Activated CD4-positive, alpha-beta T cell treated with anti-CD3 and anti-CD28 coated beads, Interleukin-2, amount 10 ng/mL, durations not matched to agents 24 days and 14 days (primary cell): ENCODE data around the gene RFX2. TPM values are rescaled to one million over a fixed set of nuclear protein-coding genes. Genes with fewer than 3 reads are reported as not detected.
"Not testable (repeated sequence)": the region's sequence is repeated elsewhere in the genome, so short reads cannot be mapped to it uniquely, and the experiment has no call there.

Experiments used
- DNase-seq: peaks from one replicate; pipeline ENCODE4 v3.0.0; 2022
- H3K27ac Mint-ChIP-seq: one replicate; pipeline ENCODE4 v1.8.0; 2022; ENCODE audit warnings: mild to moderate bottlenecking, mixed read lengths
- H3K27me3 Mint-ChIP-seq: one replicate; pipeline ENCODE4 v1.8.0; 2022; ENCODE audit warnings: mixed read lengths
- H3K36me3 Mint-ChIP-seq: one replicate; pipeline ENCODE4 v1.8.0; 2022; ENCODE audit warnings: low read depth, mild to moderate bottlenecking, mixed read lengths
- H3K4me1 Mint-ChIP-seq: one replicate; pipeline ENCODE4 v1.8.0; 2021; ENCODE audit warnings: mixed read lengths
- H3K4me3 Mint-ChIP-seq: one replicate; pipeline ENCODE4 v1.8.0; 2022; ENCODE audit warnings: mild to moderate bottlenecking, moderate library complexity, mixed read lengths
- H3K9me3 Mint-ChIP-seq: one replicate; pipeline ENCODE4 v1.8.0; 2021; ENCODE audit warnings: mixed read lengths
- intact Hi-C: fragments of 100-400 bp; cut with micrococcal nuclease; formaldehyde crosslinking; loops from one replicate; pipeline ENCODE4 v1.15.1; 2023
- total RNA-seq: library from RNA; stranded (reverse); gene quantifications from 2 replicates; pipeline ENCODE4 v1.2.3, GENCODE V29; 2022

The RFX2 gene
- total RNA-seq, 1 donor from 2014 or later, result 10.5 TPM

GRCh38 chr19:6116749-6117430 is 6.6 kb upstream of the RFX2 start:
- H3K27ac Mint-ChIP-seq, result no peak overlapping the region
- no peaks in the 10 kb centered on the region for H3K4me1 Mint-ChIP-seq
- peaks cover 11% of the 10 kb centered on the region for H3K9me3 Mint-ChIP-seq
- no peaks in the 10 kb centered on the region for H3K36me3 Mint-ChIP-seq
- H3K27me3 Mint-ChIP-seq, result peaks cover 10% of the 10 kb centered on the region
- intact Hi-C loops, result no loop called here
- DNase-seq, result no peak
- no peak overlapping the region for H3K4me3 Mint-ChIP-seq

- H3K27ac Mint-ChIP-seq, result no peak overlapping the region
- H3K9me3 Mint-ChIP-seq, result peaks cover 11% of the 10 kb centered on the region
- peaks cover 5% of the 10 kb centered on the region for H3K4me1 Mint-ChIP-seq
- intact Hi-C loops, result no loop called here
- no peaks in the 10 kb centered on the region for H3K36me3 Mint-ChIP-seq
- no peak overlapping the region for H3K4me3 Mint-ChIP-seq
- no peak for DNase-seq
- peaks cover 8% of the 10 kb centered on the region for H3K27me3 Mint-ChIP-seq
Measured at GRCh38 chr19:6115992-6116391, 5.7 kb upstream of the RFX2 start.

- Mint-ChIP-seq H3K36me3 (no peaks in the 10 kb centered on the region), H3K27ac (no peak overlapping the region), H3K27me3 (peaks cover 9% of the 10 kb centered on the region), H3K4me1 (peaks cover 16% of the 10 kb centered on the region), H3K9me3 (peaks cover under 1% of the 10 kb centered on the region), H3K4me3 (no peak overlapping the region)
- intact Hi-C loops, result no loop called here
- no peak for DNase-seq
Measured at GRCh38 chr19:6113616-6114188, 3.4 kb upstream of the RFX2 start.

- Mint-ChIP-seq H3K9me3 (no peaks in the 10 kb centered on the region), H3K4me1 (peaks cover 24% of the 10 kb centered on the region), H3K36me3 (no peaks in the 10 kb centered on the region), H3K27ac (peak overlapping the region; percentile 78), H3K4me3 (peak overlapping the region; percentile 91), H3K27me3 (peaks cover 14% of the 10 kb centered on the region)
- intact Hi-C loops, result loop anchor here (1.0 to 2.0 kb wide), 3 partner anchors 43 to 132 kb away; partner anchors contain the start of gene RANBP3
- no peak for DNase-seq
Measured at GRCh38 chr19:6109947-6110346, 353 bp downstream of the RFX2 start.

GRCh38 chr19:6108721-6109633 is 1.3 kb downstream of the RFX2 start:
- Mint-ChIP-seq H3K4me3 (peak overlapping the region; percentile 91), H3K9me3 (no peaks in the 10 kb centered on the region), H3K36me3 (no peaks in the 10 kb centered on the region), H3K27ac (peak overlapping the region; percentile 78), H3K27me3 (peaks cover 14% of the 10 kb centered on the region), H3K4me1 (peaks cover 24% of the 10 kb centered on the region)
- intact Hi-C loops, result loop anchor here (2.0 kb wide), 1 partner anchor 42 kb away; no protein-coding TSS in a partner anchor
- DNase-seq, result peak; percentile 87

- Mint-ChIP-seq H3K27me3 (peaks cover 14% of the 10 kb centered on the region), H3K4me1 (peaks cover 24% of the 10 kb centered on the region)
- H3K4me3 Mint-ChIP-seq, H3K27ac Mint-ChIP-seq, H3K36me3 Mint-ChIP-seq, DNase-seq, H3K9me3 Mint-ChIP-seq, intact Hi-C loops: not testable (repeated sequence)
Measured at GRCh38 chr19:6106643-6107294, 3.5 kb downstream of the RFX2 start.

- Mint-ChIP-seq H3K4me3 (no peak overlapping the region), H3K27me3 (peaks cover 14% of the 10 kb centered on the region), H3K9me3 (peaks cover under 1% of the 10 kb centered on the region), H3K4me1 (peaks cover 23% of the 10 kb centered on the region), H3K36me3 (peaks cover 3% of the 10 kb centered on the region), H3K27ac (no peak overlapping the region)
- intact Hi-C loops, result no loop called here
- no peak for DNase-seq
Measured at GRCh38 chr19:6105444-6105843, 4.9 kb downstream of the RFX2 start.

- H3K27ac Mint-ChIP-seq, result no peak overlapping the region
- peaks cover 9% of the 10 kb centered on the region for H3K36me3 Mint-ChIP-seq
Measured at GRCh38 chr19:6103894-6104293, 6.4 kb downstream of the RFX2 start.

GRCh38 chr19:6103217-6103644 is 7.1 kb downstream of the RFX2 start:
- no peak for DNase-seq
- peaks cover 9% of the 10 kb centered on the region for H3K36me3 Mint-ChIP-seq
- H3K4me3 Mint-ChIP-seq, result no peak overlapping the region
- intact Hi-C loops, result no loop called here
- peaks cover 7% of the 10 kb centered on the region for H3K9me3 Mint-ChIP-seq
- H3K27ac Mint-ChIP-seq, result no peak overlapping the region
- H3K4me1 Mint-ChIP-seq, result peaks cover 15% of the 10 kb centered on the region
- peaks cover 4% of the 10 kb centered on the region for H3K27me3 Mint-ChIP-seq

More at GRCh38 chr19:6103894-6104293, 6.4 kb downstream of the RFX2 start:
- H3K4me1 Mint-ChIP-seq, result peaks cover 21% of the 10 kb centered on the region
- H3K27me3 Mint-ChIP-seq, result peaks cover 10% of the 10 kb centered on the region
- no peak overlapping the region for H3K4me3 Mint-ChIP-seq
- intact Hi-C loops, result no loop called here
- peaks cover 7% of the 10 kb centered on the region for H3K9me3 Mint-ChIP-seq
- no peak for DNase-seq

- H3K36me3 Mint-ChIP-seq, result peaks cover 9% of the 10 kb centered on the region
- intact Hi-C loops, result no loop called here
Measured at GRCh38 chr19:6101991-6102390, 8.3 kb downstream of the RFX2 start.

GRCh38 chr19:6101291-6101825 is 8.9 kb downstream of the RFX2 start:
- Mint-ChIP-seq H3K27me3 (no peaks in the 10 kb centered on the region), H3K27ac (no peak overlapping the region), H3K36me3 (peaks cover 9% of the 10 kb centered on the region), H3K4me3 (no peak overlapping the region), H3K9me3 (peaks cover 7% of the 10 kb centered on the region), H3K4me1 (peaks cover 13% of the 10 kb centered on the region)
- DNase-seq, result no peak
- intact Hi-C loops, result no loop called here

More at GRCh38 chr19:6101991-6102390, 8.3 kb downstream of the RFX2 start:
- Mint-ChIP-seq H3K4me3 (no peak overlapping the region), H3K4me1 (peaks cover 13% of the 10 kb centered on the region), H3K27me3 (no peaks in the 10 kb centered on the region), H3K9me3 (peaks cover 7% of the 10 kb centered on the region), H3K27ac (no peak overlapping the region)
- DNase-seq, result no peak

GRCh38 chr19:6100284-6100915 is 9.9 kb downstream of the RFX2 start:
- intact Hi-C loops, result no loop called here
- Mint-ChIP-seq H3K27me3 (no peaks in the 10 kb centered on the region), H3K4me1 (peaks cover 13% of the 10 kb centered on the region), H3K9me3 (peaks cover 7% of the 10 kb centered on the region), H3K4me3 (peak overlapping the region; percentile 66), H3K36me3 (peaks cover 9% of the 10 kb centered on the region), H3K27ac (peak overlapping the region; percentile 85)
- DNase-seq, result peak; percentile 76

- intact Hi-C loops, result no loop called here
- peaks cover 9% of the 10 kb centered on the region for H3K36me3 Mint-ChIP-seq
- peaks cover 7% of the 10 kb centered on the region for H3K9me3 Mint-ChIP-seq
- H3K27me3 Mint-ChIP-seq, result no peaks in the 10 kb centered on the region
- DNase-seq, result no peak
- no peak overlapping the region for H3K4me3 Mint-ChIP-seq
- peak overlapping the region; percentile 85 for H3K27ac Mint-ChIP-seq
- H3K4me1 Mint-ChIP-seq, result peaks cover 13% of the 10 kb centered on the region
Measured at GRCh38 chr19:6099599-6099998, 10.7 kb downstream of the RFX2 start.
